H9 (cell line): ENCODE measurements around the gene RBM45. TPM values are rescaled to one million over a fixed set of nuclear protein-coding genes. Genes with fewer than 3 reads are reported as not detected.

Source experiments
- DNase-seq: peaks from one replicate; pipeline ENCODE4 v3.0.0-alpha.2; 2017
- H2AFZ ChIP-seq: one replicate; pipeline ENCODE4 v1.6.1; 2013; ENCODE audit warnings: mild to moderate bottlenecking, low read length, control low read depth, moderate library complexity
- H2AK5ac ChIP-seq: 2 replicates; pipeline ENCODE4 v1.6.1; 2013; ENCODE audit warnings: low read length, control low read depth, mixed read lengths; ENCODE audit not compliant: insufficient read length
- H2BK120ac ChIP-seq: one replicate; pipeline ENCODE4 v1.6.1; 2013; ENCODE audit warnings: low read depth, mild to moderate bottlenecking, low read length, control low read depth, inconsistent platforms; ENCODE audit not compliant: poor library complexity, severe bottlenecking
- H2BK12ac ChIP-seq: 2 replicates; pipeline ENCODE4 v1.6.1; 2013; ENCODE audit warnings: low read length, control low read depth, mixed read lengths, low read depth; ENCODE audit not compliant: insufficient read length
- H2BK15ac ChIP-seq: 2 replicates; pipeline ENCODE4 v1.6.1; 2013; ENCODE audit warnings: low read depth, low read length, control low read depth
- H2BK20ac ChIP-seq: one replicate; pipeline ENCODE4 v1.6.1; 2013; ENCODE audit warnings: low read depth, mild to moderate bottlenecking, low read length, control low read depth, inconsistent platforms; ENCODE audit not compliant: poor library complexity, severe bottlenecking
- H2BK5ac ChIP-seq: 2 replicates; pipeline ENCODE4 v1.6.1; 2013; ENCODE audit warnings: low read length, control low read depth, mixed read lengths; ENCODE audit not compliant: insufficient read length
- H3K14ac ChIP-seq: 2 replicates; pipeline ENCODE4 v1.6.1; 2013; ENCODE audit warnings: low read length, control low read depth; ENCODE audit not compliant: insufficient read depth
- H3K18ac ChIP-seq: 2 replicates; pipeline ENCODE4 v1.6.1; 2013; ENCODE audit warnings: low read depth, mild to moderate bottlenecking, mixed read lengths, low read length, control low read depth; ENCODE audit not compliant: insufficient read length
- H3K23ac ChIP-seq: 2 replicates; pipeline ENCODE4 v1.6.1; 2013; ENCODE audit warnings: low read length, control low read depth, mixed read lengths, low read depth; ENCODE audit not compliant: insufficient read length
- H3K23me2 ChIP-seq: 2 replicates; pipeline ENCODE4 v1.6.1; 2013; ENCODE audit warnings: low read depth, mild to moderate bottlenecking, mixed read lengths, low read length, control low read depth; ENCODE audit not compliant: insufficient read length, poor library complexity, severe bottlenecking
- H3K27ac ChIP-seq: 2 replicates; pipeline ENCODE4 v1.5.1; 2013; ENCODE audit warnings: low read length, control low read depth, mixed read lengths, low read depth; ENCODE audit not compliant: insufficient read length
- H3K27me3 ChIP-seq: 2 replicates; pipeline ENCODE4 v1.6.1; 2013; ENCODE audit warnings: low read length, control low read depth, inconsistent platforms; ENCODE audit not compliant: insufficient read depth
- H3K4ac ChIP-seq: 2 replicates; pipeline ENCODE4 v1.6.1; 2013; ENCODE audit warnings: low read depth, mild to moderate bottlenecking, control low read depth, inconsistent platforms, low read length, moderate library complexity
- H3K4me1 ChIP-seq: 2 replicates; pipeline ENCODE4 v1.6.1; 2013; ENCODE audit warnings: low read length, control low read depth, inconsistent platforms; ENCODE audit not compliant: insufficient read depth
- H3K4me2 ChIP-seq: 2 replicates; pipeline ENCODE4 v1.6.1; 2013; ENCODE audit warnings: low read length, control low read depth, mixed read lengths; ENCODE audit not compliant: insufficient read length, insufficient read depth
- H3K56ac ChIP-seq: 2 replicates; pipeline ENCODE4 v1.6.1; 2013; ENCODE audit warnings: low read depth, mild to moderate bottlenecking, mixed read lengths, low read length, control low read depth; ENCODE audit not compliant: insufficient read length
- H3K79me1 ChIP-seq: 2 replicates; pipeline ENCODE4 v1.6.1; 2013; ENCODE audit warnings: low read depth, mild to moderate bottlenecking, moderate library complexity, low read length, control low read depth, inconsistent platforms; ENCODE audit not compliant: insufficient read depth, poor library complexity, severe bottlenecking
- H3K79me2 ChIP-seq: 2 replicates; pipeline ENCODE4 v1.6.1; 2013; ENCODE audit warnings: low read length, control low read depth, inconsistent platforms; ENCODE audit not compliant: insufficient read depth
- H3K9ac ChIP-seq: 2 replicates; pipeline ENCODE4 v1.6.1; 2013; ENCODE audit warnings: low read length, control low read depth, mixed read lengths; ENCODE audit not compliant: insufficient read length; ENCODE audit errors: extremely low read depth
- H3K9me3 ChIP-seq: one replicate; pipeline ENCODE4 v1.6.1; 2013; ENCODE audit warnings: low read depth, low read length, inconsistent platforms; ENCODE audit not compliant: control insufficient read depth
- H3T11ph ChIP-seq: one replicate; pipeline ENCODE4 v1.6.1; 2013; ENCODE audit warnings: mild to moderate bottlenecking, low read length, control low read depth, inconsistent platforms
- H4K20me1 ChIP-seq: one replicate; pipeline ENCODE4 v1.6.1; 2013; ENCODE audit not compliant: control insufficient read depth, insufficient read length, insufficient read depth
- H4K5ac ChIP-seq: 2 replicates; pipeline ENCODE4 v1.6.1; 2013; ENCODE audit warnings: low read depth, mild to moderate bottlenecking, mixed read lengths, low read length, control low read depth; ENCODE audit not compliant: insufficient read length
- H4K8ac ChIP-seq: replicated peaks from 2 replicates; pipeline ENCODE4 v1.6.1; 2013; ENCODE audit warnings: low read length, control low read depth, mixed read lengths, low read depth; ENCODE audit not compliant: insufficient read length
- H4K91ac ChIP-seq: 2 replicates; pipeline ENCODE4 v1.6.1; 2013; ENCODE audit warnings: low read depth, mild to moderate bottlenecking, moderate library complexity, mixed read lengths, low read length, control low read depth; ENCODE audit not compliant: insufficient read length
- H3K27ac Mint-ChIP-seq, 3 experiments: 2 replicates in 2 of 3; 3 replicates in 1 of 3; pipeline ENCODE4 v1.8.0; 2020 to 2021; ENCODE audit warnings: mixed read lengths in 3 of 3, mild to moderate bottlenecking in 1 of 3, moderate library complexity in 1 of 3
- H3K27me3 Mint-ChIP-seq: 2 replicates; pipeline ENCODE4 v1.8.0; 2021; ENCODE audit warnings: low read depth, mild to moderate bottlenecking, moderate library complexity, mixed read lengths
- H3K36me3 Mint-ChIP-seq, 3 experiments: 2 replicates in 2 of 3; 3 replicates in 1 of 3; pipeline ENCODE4 v1.8.0; 2020 to 2021; ENCODE audit warnings: low read depth in 3 of 3, mixed read lengths in 3 of 3; ENCODE audit not compliant: insufficient read depth in 1 of 3
- H3K4me1 Mint-ChIP-seq, 2 experiments: 2 replicates each; pipeline ENCODE4 v1.8.0; 2020; ENCODE audit warnings: mixed read lengths in 2 of 2
- H3K4me3 Mint-ChIP-seq, 2 experiments: 2 replicates in 1 of 2; 3 replicates in 1 of 2; pipeline ENCODE4 v1.8.0; 2020 to 2021; ENCODE audit warnings: mild to moderate bottlenecking in 2 of 2, mixed read lengths in 2 of 2, moderate library complexity in 1 of 2
- H3K9me3 Mint-ChIP-seq, 2 experiments: 2 replicates in 1 of 2; 3 replicates in 1 of 2; pipeline ENCODE4 v1.8.0; 2020; ENCODE audit warnings: mild to moderate bottlenecking in 2 of 2, mixed read lengths in 2 of 2, moderate library complexity in 1 of 2
- whole genome bisulfite sequencing: extraction: QIAGEN DNeasy Blood & Tissue Kit; methylation state at CpG from one replicate; pipeline ENCODE4 v1.1.7; 2013; ENCODE audit warnings: missing lambda C conversion rate, low lambda C conversion rate, mixed read lengths; ENCODE audit not compliant: insufficient read length; ENCODE audit errors: extremely low coverage; 5-methylcytosine and 5-hydroxymethylcytosine counted together
- total RNA-seq: library from RNA; stranded (reverse); gene quantifications from 2 replicates; pipeline ENCODE4 v1.2.1, GENCODE V29; 2021
- TF ChIP-seq, protein P1 (sequence below): fragments of 200-600 bp; sonication (generic); conservative IDR thresholded peaks from 3 replicates; pipeline ENCODE4 v1.8.0; 2021; ENCODE audit warnings: antibody characterized with exemption, mild to moderate bottlenecking

The RBM45 gene
- total RNA-seq, 1 experiment from 2014 or later = 13.9 TPM

DNA sequence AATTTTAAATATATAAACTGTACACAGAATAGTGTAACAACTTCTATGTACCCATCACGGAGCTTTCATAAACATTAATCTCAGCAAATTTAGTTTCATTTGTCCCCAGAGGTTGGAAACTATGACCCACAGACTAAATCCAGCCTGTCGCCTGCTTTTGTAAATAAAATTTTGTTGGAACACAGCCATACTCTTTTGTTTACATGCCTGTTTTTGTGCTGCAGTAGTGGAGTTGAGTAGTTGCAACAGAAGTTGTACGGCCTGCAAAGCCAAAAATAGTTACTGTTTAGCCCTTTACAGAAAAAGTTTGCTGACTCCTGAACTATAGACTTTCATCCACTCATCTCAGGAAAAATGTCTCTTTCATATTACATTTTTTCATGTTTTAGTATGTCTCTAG is 39.8 kb downstream of the RBM45 start:
- Histone ChIP-seq H3K27me3 (no peaks in the 10 kb centered on the region), H3K23ac (no peak overlapping the region), H4K91ac (no peak overlapping the region), H3K23me2 (no peaks in the 10 kb centered on the region), H3K9ac (no peak overlapping the region), H3K79me2 (no peaks in the 10 kb centered on the region), H2BK20ac (no peak overlapping the region), H3K4me2 (no peak overlapping the region), H2BK15ac (no peak overlapping the region), H4K8ac (no peak overlapping the region), H3K9me3 (no peaks in the 10 kb centered on the region), H3K4ac (no peak overlapping the region), H3K79me1 (no peaks in the 10 kb centered on the region), H2AFZ (no peak overlapping the region), H4K5ac (no peak overlapping the region), H3K14ac (no peak overlapping the region), H3K4me1 (no peaks in the 10 kb centered on the region), H2BK120ac (no peak overlapping the region), H2AK5ac (no peak overlapping the region), H4K20me1 (no peaks in the 10 kb centered on the region), H3K27ac (no peak overlapping the region), H3K18ac (no peak overlapping the region), H3T11ph (no peak overlapping the region), H3K56ac (no peak overlapping the region), H2BK5ac (no peak overlapping the region), H2BK12ac (no peak overlapping the region)
- DNase-seq = no peak
- Mint-ChIP-seq H3K27ac (no peak overlapping the region), H3K27me3 (no peaks in the 10 kb centered on the region; the same call in 1 of the 2 replicates), H3K4me3 (no peak overlapping the region), H3K36me3 (peaks cover 8 to 13% (median 10%) of the 10 kb centered on the region in 3 experiments; a peak in 5 of 7 replicates), H3K9me3 (peaks cover 12 to 13% of the 10 kb centered on the region in 2 experiments; a peak in 2 of 5 replicates), H3K4me1 (no peaks in the 10 kb centered on the region)
- TF ChIP-seq, protein P1, sequence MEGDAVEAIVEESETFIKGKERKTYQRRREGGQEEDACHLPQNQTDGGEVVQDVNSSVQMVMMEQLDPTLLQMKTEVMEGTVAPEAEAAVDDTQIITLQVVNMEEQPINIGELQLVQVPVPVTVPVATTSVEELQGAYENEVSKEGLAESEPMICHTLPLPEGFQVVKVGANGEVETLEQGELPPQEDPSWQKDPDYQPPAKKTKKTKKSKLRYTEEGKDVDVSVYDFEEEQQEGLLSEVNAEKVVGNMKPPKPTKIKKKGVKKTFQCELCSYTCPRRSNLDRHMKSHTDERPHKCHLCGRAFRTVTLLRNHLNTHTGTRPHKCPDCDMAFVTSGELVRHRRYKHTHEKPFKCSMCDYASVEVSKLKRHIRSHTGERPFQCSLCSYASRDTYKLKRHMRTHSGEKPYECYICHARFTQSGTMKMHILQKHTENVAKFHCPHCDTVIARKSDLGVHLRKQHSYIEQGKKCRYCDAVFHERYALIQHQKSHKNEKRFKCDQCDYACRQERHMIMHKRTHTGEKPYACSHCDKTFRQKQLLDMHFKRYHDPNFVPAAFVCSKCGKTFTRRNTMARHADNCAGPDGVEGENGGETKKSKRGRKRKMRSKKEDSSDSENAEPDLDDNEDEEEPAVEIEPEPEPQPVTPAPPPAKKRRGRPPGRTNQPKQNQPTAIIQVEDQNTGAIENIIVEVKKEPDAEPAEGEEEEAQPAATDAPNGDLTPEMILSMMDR = no peak
- WGBS = no CpG with 5 or more reads among the region's 3 CpGs
